Astrocyte (in vitro differentiated cells and primary cell): ENCODE results near the gene EGFLAM. TPM values are rescaled to one million over a fixed set of nuclear protein-coding genes. Genes with fewer than 3 reads are reported as not detected.

Experiments
- DNase-seq: peaks from one replicate; pipeline ENCODE4 v3.0.0-alpha.2; 2010; ENCODE audit warnings: low read depth
- FAIRE-seq: peaks from 2 replicates; lab custom pipeline; 2011; peaks lifted over from hg19 to GRCh38; lab: Jason Lieb, UNC
- H2AFZ ChIP-seq: 2 replicates; pipeline ENCODE4 v1.6.0; 2012; ENCODE audit warnings: low read depth, low read length, inconsistent platforms
- H3K27ac ChIP-seq: 2 replicates; pipeline ENCODE4 v1.5.1; 2011; ENCODE audit warnings: low read depth, low read length, inconsistent platforms
- H3K27me3 ChIP-seq: 2 replicates; pipeline ENCODE4 v1.6.0; 2011; ENCODE audit warnings: low read length, inconsistent platforms; ENCODE audit not compliant: insufficient read depth
- H3K36me3 ChIP-seq: 2 replicates; pipeline ENCODE4 v1.5.1; 2011; ENCODE audit warnings: low read length, inconsistent platforms; ENCODE audit not compliant: insufficient read depth
- H3K4me1 ChIP-seq: 2 replicates; pipeline ENCODE4 v1.5.1; 2011; ENCODE audit warnings: low read length, inconsistent platforms; ENCODE audit not compliant: insufficient read depth
- H3K4me2 ChIP-seq: 2 replicates; pipeline ENCODE4 v1.6.0; 2012; ENCODE audit warnings: low read length, inconsistent platforms
- H3K4me3 ChIP-seq: 2 replicates; pipeline ENCODE4 v1.5.1; 2011; ENCODE audit warnings: low read depth, mild to moderate bottlenecking, low read length, inconsistent platforms; ENCODE audit not compliant: insufficient read depth
- H3K79me2 ChIP-seq: 2 replicates; pipeline ENCODE4 v1.6.0; 2012; ENCODE audit warnings: mild to moderate bottlenecking, low read length, inconsistent platforms; ENCODE audit not compliant: insufficient read depth
- H3K9ac ChIP-seq: 2 replicates; pipeline ENCODE4 v1.6.0; 2012; ENCODE audit warnings: mild to moderate bottlenecking, low read length, inconsistent platforms
- H3K9me3 ChIP-seq: 2 replicates; pipeline ENCODE4 v1.5.1; 2012; ENCODE audit warnings: low read depth, mild to moderate bottlenecking, low read length, inconsistent platforms; ENCODE audit not compliant: insufficient read depth
- H4K20me1 ChIP-seq: 2 replicates; pipeline ENCODE4 v1.6.0; 2012; ENCODE audit warnings: low read length, inconsistent platforms; ENCODE audit not compliant: insufficient read depth
- H3K27ac Mint-ChIP-seq: one replicate; pipeline ENCODE4 v1.8.0; 2021; ENCODE audit warnings: mild to moderate bottlenecking, mixed read lengths; ENCODE audit not compliant: unreplicated experiment
- H3K27me3 Mint-ChIP-seq: one replicate; pipeline ENCODE4 v1.8.0; 2021; ENCODE audit warnings: low read depth, mixed read lengths; ENCODE audit not compliant: unreplicated experiment
- H3K36me3 Mint-ChIP-seq: one replicate; pipeline ENCODE4 v1.8.0; 2021; ENCODE audit warnings: low read depth, mixed read lengths; ENCODE audit not compliant: unreplicated experiment
- H3K4me1 Mint-ChIP-seq: one replicate; pipeline ENCODE4 v1.8.0; 2021; ENCODE audit warnings: low read depth, mixed read lengths; ENCODE audit not compliant: unreplicated experiment
- H3K4me3 Mint-ChIP-seq: one replicate; pipeline ENCODE4 v1.8.0; 2021; ENCODE audit warnings: mild to moderate bottlenecking, moderate library complexity, mixed read lengths; ENCODE audit not compliant: unreplicated experiment
- H3K9me3 Mint-ChIP-seq: one replicate; pipeline ENCODE4 v1.8.0; 2021; ENCODE audit warnings: mild to moderate bottlenecking, mixed read lengths; ENCODE audit not compliant: unreplicated experiment
- CTCF ChIP-seq: IDR thresholded peaks from 2 replicates; pipeline ENCODE4 v1.5.1; 2011; ENCODE audit warnings: low read depth, mild to moderate bottlenecking, inconsistent platforms, low read length, moderate library complexity; ENCODE audit not compliant: insufficient read depth
- EZH2 ChIP-seq: IDR thresholded peaks from 2 replicates; pipeline ENCODE4 v1.6.1; 2012; ENCODE audit warnings: mild to moderate bottlenecking, low read length, inconsistent platforms; ENCODE audit not compliant: insufficient read depth
- total RNA-seq: library from RNA; stranded (reverse); gene quantifications from 2 replicates; pipeline ENCODE4 v1.2.1, GENCODE V29; 2021

EGFLAM gene
- total RNA-seq, 1 donor from 2014 or later, result 1.0 TPM

GRCh38 chr5:38453921-38454320, 195.6 kb downstream of the EGFLAM start:
- FAIRE-seq (no peak), DNase-seq (no peak)
- H3K27me3 Mint-ChIP-seq, result peaks cover 41% of the 10 kb centered on the region
- H3K36me3 Mint-ChIP-seq, result no peaks in the 10 kb centered on the region
- no peaks in the 10 kb centered on the region for H3K36me3 ChIP-seq
- H3K4me3 Mint-ChIP-seq, result no peak overlapping the region
- H3K9me3 ChIP-seq, result no peaks in the 10 kb centered on the region
- no peaks in the 10 kb centered on the region for H3K79me2 ChIP-seq
- H3K9ac ChIP-seq, result no peak overlapping the region
- peaks cover 7% of the 10 kb centered on the region for H3K4me1 Mint-ChIP-seq
- TF ChIP-seq CTCF (no peak), EZH2 (no peak)
- H2AFZ ChIP-seq, result no peak overlapping the region
- H3K4me2 ChIP-seq, result no peak overlapping the region
- peaks cover 5% of the 10 kb centered on the region for H3K27me3 ChIP-seq
- H3K4me1 ChIP-seq, result no peaks in the 10 kb centered on the region
- H3K9me3 Mint-ChIP-seq, result peaks cover 3% of the 10 kb centered on the region
- no peak overlapping the region for H3K27ac ChIP-seq
- H3K4me3 ChIP-seq, result no peak overlapping the region
- no peaks in the 10 kb centered on the region for H4K20me1 ChIP-seq
- H3K27ac Mint-ChIP-seq, result no peak overlapping the region

- H3K9me3 ChIP-seq, result no peaks in the 10 kb centered on the region
- DNase-seq, result no peak
- no peaks in the 10 kb centered on the region for H4K20me1 ChIP-seq
- H3K79me2 ChIP-seq, result no peaks in the 10 kb centered on the region
- H3K4me3 Mint-ChIP-seq, result no peak overlapping the region
- no peak for TF ChIP-seq EZH2
- no peak for TF ChIP-seq CTCF
- peaks cover 39% of the 10 kb centered on the region for H3K27me3 Mint-ChIP-seq
- H3K27me3 ChIP-seq, result peaks cover 5% of the 10 kb centered on the region
- no peaks in the 10 kb centered on the region for H3K4me1 ChIP-seq
- H3K9ac ChIP-seq, result no peak overlapping the region
- no peak overlapping the region for H3K27ac Mint-ChIP-seq
- no peak overlapping the region for H3K4me2 ChIP-seq
- no peak overlapping the region for H3K4me3 ChIP-seq
- no peak for FAIRE-seq
- no peak overlapping the region for H3K27ac ChIP-seq
- H3K36me3 Mint-ChIP-seq, result no peaks in the 10 kb centered on the region
- H3K36me3 ChIP-seq, result no peaks in the 10 kb centered on the region
- H3K9me3 Mint-ChIP-seq, result peaks cover 2% of the 10 kb centered on the region
- no peak overlapping the region for H2AFZ ChIP-seq
- no peaks in the 10 kb centered on the region for H3K4me1 Mint-ChIP-seq
These were observed 197.5 kb downstream of the EGFLAM start for GRCh38 chr5:38455796-38456330.

DNA sequence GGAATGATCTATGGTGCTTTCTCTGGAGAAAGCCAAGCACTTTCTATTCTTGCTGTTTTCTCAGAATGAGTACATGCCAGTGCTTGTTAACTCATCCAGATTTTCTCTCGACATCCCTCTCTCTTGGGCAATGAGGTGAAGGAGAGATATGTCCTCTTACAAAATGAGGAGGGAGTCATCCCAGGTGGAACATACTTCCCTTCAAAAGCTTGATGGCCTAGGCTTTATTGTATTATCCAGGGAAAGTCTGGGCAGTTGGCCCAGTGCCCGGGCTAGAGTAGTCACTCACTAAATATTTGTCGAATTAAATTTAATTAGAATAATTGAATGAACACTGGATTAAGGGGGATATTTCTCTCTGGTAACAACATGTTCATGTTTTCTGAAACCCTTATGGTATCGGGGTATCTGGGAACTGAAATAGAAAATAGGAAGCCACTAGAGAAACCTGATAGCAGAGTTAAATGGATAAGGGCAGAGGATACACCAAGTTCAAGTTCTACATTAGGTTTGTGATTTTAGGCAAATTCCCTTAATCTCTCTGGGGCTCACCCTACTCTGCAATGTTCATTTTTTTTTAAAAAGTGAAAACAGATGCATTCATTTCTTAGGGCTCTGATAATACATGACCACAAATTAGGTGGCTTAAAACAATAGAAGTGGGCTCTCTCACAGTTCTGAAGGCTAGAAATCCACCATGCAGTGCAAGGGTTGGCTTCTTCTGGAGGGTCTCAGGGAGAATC, 198.5 kb downstream of the EGFLAM start:
- Histone ChIP-seq H3K4me3 (no peak overlapping the region), H3K9ac (no peak overlapping the region), H3K27me3 (peaks cover 5% of the 10 kb centered on the region), H3K4me1 (no peaks in the 10 kb centered on the region), H2AFZ (no peak overlapping the region), H3K79me2 (no peaks in the 10 kb centered on the region), H3K9me3 (no peaks in the 10 kb centered on the region), H3K4me2 (no peak overlapping the region), H3K36me3 (no peaks in the 10 kb centered on the region), H3K27ac (no peak overlapping the region), H4K20me1 (no peaks in the 10 kb centered on the region)
- Mint-ChIP-seq H3K4me1 (no peaks in the 10 kb centered on the region), H3K27ac (no peak overlapping the region), H3K9me3 (peaks cover 2% of the 10 kb centered on the region), H3K27me3 (peaks cover 34% of the 10 kb centered on the region), H3K4me3 (no peak overlapping the region), H3K36me3 (no peaks in the 10 kb centered on the region)
- TF ChIP-seq CTCF (no peak), EZH2 (no peak)
- DNase-seq (no peak), FAIRE-seq (no peak)
